ENCODE results near the gene ARMH1.
"Not testable (repeated sequence)": the region's sequence is repeated elsewhere in the genome, so short reads cannot be mapped to it uniquely, and the experiment has no call there.

Gene ARMH1

DNA sequence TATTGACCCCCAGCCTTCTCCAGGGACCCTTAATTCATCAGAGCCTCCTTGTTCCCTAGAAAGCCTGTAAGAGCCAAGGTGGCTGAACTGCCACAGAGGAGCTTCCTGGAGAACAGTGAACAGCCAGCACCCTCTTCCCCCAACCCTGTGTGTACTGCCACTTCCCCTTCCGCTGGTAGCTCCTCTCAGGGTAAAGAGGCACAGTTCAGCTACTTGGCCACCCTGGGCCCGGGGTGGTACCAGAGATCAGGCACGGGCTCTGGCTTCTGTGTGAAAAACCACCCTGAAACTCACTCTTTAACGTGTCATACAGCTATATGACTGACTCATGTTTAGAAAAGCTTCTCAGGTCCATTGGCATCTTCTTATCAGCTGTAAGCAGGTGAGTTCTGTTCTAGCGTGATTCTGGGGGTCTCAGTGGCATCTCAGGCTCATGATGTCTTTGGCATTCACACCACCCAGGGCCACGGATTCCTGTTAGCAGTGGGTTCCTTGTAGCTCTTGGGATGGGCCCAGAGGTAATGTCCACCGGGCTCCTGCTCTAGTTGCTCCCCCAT lies 22.4 kb downstream of the ARMH1 start:
- peak; percentile 37 for DNase-seq

DNA sequence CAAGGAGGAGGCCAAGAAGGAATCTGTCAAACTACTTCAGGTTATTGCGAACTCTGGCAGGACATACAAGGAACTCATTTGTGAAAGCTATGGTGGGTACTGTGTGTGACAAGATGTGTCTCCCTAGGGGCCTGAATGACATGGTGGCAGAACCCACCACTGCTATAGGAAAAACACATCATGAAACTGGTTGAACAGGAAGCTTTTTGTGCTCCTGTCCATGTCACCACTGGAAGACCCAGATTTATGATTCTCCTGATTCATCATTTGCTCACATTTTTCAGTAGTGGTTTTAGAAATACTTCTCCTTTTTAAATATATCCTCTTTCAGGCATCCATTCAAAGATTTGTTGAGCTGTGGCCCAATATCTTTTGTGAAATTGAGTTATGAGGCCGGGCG lies 23.6 kb downstream of the ARMH1 start:
- DNase-seq, result no peak

DNA sequence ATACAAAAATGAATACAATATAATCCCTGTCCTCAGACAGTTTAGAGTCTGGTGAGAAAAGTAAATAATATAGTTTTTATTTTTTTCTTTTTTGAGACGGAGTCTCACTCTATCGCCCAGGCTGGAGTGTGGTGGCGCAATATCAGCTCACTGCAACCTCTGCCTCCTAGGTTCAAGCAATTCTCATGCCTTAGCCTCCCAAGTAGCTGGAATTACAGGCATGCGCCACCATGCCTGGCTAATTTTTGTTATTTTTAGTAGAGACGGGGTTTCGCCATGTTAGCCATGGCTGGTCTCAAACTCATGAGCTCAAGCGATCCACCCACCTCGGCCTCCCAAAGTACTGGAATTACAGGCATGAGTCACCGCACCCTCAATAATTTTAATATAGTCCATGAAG lies 24.9 kb downstream of the ARMH1 start:
- not testable (repeated sequence) for DNase-seq

DNA sequence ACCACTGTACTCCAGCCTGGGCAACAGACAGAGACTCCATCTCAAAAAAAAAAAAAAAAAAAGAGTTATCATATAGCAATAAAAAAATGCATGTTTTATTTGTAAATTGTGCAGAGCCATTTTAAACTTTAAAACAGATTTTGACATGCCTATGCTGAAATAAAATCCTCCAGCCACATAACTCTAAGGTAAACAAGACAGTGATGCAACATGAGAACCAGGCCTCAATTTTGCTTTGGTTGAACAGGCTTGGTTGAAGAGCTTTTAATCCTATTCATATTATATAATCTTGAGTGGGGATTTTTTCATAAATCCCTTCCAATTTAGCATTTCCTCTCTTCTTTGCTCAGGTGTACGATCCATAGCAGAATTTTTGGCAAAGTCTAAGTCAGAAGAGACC lies 26.1 kb downstream of the ARMH1 start:
- DNase-seq, result no peak

DNA sequence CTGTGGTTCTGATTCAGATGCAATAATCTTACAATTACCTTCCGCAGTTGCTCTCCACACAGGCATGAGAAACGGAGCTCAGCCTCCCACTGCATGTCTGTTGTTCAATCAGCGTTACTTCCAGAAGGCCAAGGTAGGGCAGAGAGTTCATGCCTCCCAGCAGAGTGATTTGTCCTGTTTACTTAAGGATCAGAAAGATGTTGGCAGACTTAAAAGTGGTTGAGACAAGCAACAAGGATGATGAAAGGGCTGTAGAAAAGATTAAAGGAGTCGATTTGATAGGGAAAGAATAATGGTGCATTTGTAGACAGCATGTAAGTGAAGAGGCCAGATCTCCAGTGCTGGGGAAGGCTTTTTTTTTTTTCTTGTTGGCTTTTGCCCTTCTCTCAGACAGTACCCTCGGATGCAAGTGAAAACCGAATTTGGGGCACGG lies 26.6 kb downstream of the ARMH1 start:
- no peak for DNase-seq

DNA sequence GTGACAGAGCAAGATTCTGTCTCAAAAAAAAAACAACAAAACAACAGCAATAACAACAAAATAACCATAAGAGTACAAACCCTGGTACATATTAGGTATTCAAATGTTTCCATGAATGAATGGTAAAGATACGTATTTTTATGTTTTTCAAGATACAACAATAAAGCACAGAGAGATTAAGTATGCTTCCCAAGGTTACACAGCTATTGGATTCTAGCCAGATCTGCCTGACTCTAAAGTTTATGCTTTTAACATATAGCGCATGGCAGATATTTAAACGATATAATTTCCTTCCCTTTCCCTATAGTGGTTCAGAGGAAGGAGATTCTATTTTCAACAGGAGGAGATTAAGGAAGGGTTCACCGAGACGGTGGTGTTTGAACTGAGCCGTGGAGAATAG lies 31.0 kb downstream of the ARMH1 start:
- DNase-seq, result no peak

DNA sequence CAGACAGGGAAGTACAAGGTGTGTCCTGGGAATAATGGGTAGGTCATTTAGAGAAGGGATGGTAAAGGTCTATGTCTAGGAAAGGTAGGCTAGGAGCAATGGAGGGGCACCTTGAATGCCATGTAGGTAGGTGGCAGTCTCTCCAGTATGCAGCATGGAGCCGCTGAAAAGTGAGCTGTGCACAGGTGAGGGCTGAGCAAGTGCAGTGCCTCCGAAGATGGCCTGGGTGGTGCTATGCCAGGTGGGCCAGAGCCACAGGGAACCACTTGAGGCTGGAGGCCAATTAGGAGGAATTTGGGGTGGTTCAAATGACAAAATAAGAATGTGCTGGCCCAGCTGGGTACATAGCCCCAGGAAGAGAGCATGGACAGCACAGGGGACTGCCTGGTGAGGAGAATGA lies 31.4 kb downstream of the ARMH1 start:
- DNase-seq, result no peak

DNA sequence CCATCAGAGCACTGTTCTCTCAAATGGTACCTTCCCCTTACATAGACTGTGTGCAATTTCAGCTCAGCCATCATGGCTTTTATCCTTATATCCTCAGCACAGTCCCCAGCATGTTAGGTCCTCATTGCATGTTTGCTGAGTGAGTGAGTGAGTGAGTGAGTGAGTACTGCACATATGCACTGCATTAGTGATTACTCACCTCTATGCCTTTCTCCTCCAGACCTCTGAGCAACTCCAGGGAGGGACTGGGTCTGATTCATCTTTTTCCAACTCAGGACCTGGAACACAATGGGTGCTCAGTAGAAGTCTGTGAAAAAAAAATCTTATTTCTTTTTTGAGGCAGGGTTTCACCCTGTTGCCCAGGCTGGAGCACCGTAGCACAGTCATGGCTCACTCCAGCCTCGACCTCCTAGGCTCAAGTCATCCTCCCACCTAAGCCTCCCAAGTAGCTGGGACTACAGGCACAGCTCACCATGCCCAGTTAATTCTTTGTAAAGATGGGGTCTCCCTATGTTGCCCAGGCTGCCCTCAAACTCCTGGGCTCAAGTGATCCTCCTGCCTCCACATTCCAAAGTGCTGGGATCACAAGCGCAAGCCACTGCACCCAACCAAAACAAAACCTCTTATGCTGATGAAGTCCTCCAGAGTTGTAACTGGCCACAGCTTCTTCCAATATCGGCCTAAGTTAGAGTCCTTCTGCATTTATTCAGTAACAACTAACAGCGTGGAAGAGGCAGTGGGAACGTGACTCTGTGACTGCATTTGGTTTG lies 32.8 kb downstream of the ARMH1 start:
- no peak for DNase-seq

DNA sequence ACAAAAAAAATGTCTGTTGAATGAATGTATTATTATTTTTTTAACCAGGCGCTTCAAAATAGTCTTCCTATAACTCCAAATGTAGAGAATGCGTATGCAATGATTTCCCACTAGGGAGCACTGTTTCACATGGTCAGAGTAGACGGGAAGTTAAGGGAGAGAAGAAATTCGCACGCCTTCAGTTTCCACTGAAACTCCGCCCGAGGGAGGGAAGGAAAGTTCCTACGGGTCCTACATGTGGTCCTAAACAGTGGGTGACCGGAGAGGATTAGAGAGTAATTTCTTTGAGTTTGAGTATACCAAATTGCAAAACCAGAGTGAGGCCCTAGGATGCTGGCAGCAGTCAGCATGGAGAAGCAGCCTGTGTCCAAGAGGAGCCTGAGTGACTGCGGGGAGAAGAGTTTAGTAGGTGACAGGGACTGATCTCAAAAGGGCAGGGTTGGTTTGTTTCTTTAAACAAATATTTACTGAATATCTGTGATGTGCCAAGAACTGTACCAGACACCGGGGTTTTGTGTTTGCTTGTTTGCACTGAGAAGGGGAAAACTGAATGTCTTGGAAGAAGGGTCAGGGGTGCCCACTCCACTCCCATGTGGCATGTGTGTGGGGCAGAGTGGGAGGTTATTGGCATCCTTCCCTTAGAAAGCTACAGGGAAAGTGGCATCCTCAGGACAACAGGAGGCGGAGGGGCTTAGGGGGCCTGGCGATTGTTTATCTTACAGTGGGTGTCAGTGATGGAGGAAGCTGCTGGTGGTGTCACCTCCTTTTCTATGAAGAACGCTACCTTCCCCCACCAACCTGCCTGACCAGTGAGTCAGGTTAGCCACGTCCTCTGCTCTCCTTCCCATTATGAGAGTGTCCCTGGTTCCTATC lies 33.7 kb downstream of the ARMH1 start:
- DNase-seq, result no peak

DNA sequence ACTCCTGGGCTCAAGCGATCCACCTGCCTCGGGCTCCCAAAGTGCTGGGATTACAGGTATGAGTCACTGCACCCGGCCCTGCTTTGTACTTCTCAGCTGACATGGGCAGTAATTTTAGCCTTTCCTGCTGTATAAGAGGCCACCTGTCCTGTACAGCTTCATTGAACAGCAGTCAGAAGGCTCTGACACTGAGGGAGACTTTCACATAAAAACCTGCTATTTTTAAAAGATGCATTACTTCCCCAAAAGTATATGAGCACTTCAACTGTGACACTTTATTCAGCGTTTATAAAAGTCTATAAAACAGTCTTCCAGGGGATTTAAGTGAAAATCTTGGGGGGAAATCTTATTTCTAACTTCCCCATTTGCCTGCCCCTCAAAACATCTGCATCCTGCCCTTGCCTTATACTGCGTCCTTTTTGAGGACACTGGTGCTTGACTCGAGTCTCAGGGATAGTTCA lies 38.8 kb downstream of the ARMH1 start:
- DNase-seq, result no peak

DNA sequence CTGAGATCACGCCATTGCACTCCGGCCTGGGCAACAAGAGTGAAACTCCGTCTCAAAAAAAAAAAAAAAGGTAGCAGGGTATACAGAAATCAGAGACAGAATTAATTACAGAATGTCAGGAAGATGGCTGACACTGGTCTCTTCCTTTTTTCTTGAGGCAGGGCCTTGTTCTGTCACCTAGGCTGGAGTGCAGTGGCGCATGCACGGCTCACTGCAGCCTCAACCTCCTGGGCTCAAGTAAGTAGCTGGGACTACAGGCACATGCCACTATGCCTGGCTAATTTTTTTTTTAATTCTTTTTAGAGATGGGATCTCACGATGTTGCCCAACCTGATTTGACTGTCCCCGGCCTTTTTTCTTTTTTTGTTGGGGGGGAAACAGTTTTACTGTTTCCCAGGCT lies 40.0 kb downstream of the ARMH1 start:
- no peak for DNase-seq

DNA sequence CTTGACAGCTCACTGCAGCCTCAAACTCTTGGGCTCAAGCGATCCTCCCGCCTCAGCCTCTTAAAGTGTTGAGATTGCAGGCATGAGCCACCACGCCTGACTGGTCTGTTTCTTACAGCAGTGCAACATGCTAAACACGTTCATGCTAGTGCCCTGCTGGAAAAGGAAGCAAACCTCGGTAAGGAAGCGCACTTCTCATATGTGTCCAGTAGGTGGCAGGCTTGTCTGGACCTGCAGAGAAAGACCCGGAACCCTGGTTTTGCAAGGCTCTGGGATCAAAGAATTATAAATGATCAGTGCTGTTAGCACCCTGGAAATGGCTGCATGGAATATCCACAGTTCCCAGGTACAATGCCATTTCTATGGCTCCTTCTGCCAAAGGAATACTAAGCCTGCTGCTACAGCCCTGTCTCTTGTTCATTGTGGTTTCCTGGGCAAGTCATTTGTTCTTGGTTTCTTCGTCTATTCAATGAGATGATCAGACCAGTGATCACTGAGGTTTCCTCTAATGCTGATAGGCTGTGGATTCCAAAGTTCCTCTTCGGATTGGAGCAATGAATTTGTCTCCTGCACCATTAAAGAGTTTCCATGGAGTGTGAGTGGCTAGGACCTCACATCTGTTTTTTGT lies 40.5 kb downstream of the ARMH1 start:
- peak; percentile 62 for DNase-seq

DNA sequence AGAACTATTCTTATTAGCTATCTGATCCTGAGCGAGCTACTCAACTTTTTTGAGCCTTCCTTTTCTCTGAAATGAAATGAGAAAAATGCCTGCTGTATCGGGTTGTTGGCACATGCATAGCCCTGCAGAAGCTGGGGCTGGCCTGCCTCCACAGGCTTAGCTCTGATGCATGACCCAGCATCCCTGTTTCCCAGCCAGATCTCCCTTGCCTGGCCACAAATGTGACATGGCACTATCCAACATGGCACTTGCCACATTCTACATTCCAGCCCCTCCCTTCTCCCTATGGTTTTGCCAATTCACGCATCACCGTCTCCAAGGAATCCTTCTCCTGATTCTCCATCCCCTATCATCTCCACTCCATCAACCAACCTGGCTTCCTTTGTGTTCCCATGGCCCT lies 42.6 kb downstream of the ARMH1 start:
- no peak for DNase-seq

DNA sequence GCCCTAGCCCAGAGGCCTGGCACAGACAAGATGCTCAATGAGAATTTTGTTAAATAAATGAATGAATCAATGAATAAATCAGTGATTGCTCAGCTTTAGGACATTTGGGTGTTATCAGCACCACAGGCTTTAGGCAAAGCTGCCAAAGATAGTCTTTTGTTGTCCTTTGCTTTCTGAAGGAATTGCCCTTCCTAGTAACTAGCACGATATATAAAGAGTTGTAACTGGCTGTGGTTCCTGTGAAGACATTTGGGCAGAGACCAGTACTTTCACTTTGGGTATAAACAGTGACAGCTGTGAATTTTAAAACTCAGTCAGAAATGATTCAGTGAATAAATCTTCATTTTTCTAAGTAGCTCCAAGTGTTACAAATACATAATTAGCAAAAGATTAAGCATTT lies 43.1 kb downstream of the ARMH1 start:
- no peak for DNase-seq

DNA sequence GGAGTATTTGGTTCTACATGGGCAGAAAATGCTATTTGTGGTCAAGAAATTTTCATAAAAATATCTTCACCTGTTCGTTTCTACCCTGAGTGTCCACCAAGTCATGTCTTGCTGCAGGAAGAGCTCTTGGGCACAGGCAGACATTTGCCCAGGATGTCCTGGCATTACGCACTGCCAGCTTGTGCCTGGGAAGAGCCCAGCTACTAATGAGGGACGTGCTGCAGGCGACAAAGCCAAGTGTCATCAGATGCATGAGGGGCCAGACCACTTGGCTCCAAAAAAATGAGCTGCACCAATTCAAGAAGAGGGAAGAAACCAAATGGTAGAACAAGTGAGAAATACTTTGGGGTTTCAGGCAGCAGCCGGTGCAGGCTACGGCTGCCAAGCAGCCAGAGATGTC lies 43.6 kb downstream of the ARMH1 start:
- no peak for DNase-seq

DNA sequence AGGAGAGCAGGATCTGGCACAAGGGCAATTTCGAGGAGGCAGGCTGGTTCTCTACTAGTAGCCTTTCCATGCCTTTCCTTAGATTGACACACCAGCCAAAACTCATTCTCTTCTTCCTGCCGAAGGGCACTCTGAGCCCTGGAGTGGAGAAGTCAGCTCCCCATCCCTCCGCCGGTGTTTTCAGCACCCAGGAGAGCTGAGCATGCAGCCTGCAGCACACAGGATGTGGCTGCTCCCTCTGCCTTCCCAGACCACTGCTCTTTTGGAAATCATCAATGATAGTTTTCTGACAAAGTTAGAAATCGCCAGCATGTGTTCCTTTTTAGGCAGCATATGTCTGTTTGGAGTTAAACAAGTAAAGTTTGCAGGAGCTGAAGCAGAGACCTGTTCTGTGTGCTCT lies 44.8 kb downstream of the ARMH1 start:
- DNase-seq, result no peak

DNA sequence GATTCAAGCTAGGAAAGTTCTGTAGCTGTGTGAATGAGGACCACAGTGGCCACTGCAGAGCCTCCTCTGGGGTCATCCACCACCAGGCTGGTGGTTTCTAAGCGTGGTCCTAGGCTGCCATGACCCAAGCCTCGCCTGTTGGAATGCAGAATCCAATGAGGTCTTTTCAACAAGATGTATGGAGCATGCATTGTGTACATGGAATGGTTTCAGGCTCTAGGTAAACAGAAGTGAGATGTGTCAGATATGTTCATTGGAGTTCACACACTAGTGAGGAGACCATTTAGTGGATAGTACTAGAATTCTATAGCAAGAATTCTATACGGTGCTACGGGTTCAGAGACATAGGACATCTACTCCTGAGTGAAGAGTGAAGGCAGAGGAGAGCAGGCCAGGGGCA lies 45.8 kb downstream of the ARMH1 start:
- no peak for DNase-seq

DNA sequence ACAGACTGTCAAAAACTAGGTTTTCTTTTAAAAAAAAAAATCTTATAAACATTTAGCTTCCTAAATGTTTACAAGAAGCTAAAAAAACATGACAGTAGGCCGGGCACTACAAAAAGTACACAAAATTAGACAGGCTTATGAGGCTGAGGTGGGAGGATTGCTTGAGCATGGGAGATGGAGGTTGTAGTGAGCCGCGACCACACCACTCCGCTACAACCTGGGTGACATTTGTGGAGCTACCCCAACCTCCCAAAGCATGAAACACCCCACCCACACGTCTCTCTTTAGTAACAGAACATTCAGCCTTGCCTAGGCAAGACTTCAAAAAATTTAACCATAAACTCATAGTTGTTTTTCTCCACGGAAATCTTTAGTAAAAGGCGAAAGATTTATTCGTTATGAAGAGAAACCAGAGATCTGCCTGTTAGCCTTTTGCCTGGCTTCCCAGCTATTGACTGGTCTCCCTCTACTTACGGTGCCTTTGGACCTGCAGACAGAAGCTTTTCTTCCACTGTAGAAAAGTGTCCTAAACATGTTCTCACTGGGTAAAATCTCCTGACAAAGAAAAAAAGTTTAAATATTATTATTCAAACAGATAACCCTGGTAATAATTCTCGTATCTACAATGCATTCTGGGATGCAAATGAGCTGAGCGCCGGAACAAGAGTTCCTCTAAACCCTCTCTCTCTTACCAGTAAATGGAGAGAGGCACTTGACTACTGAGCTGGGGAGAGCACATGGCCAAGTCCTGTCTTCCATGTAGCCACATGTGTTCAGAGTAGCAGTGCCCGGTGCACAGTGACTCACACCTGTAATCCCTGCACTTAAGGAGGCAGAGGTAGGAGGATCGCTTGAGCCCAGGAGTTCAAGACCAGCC lies 47.2 kb downstream of the ARMH1 start:
- DNase-seq, result peak; percentile 58

DNA sequence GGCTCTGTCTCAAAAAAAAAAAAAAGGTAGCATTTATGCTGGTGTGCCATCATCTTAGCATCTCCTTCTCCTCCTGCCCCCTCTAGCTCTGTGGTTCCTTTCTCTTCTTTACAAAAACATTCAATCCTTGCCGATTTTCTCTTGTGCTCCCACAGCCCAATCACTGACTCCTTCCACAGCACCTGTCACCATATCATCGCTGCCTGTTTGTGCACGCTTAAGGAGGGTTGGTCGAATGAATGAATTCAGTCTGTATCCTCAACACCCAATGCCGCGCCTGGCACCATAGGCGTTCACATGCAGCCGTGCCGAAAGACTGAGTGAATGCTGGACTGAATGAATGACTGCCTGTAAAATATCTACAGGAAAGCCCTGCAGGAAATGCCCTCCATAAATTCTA lies 48.5 kb downstream of the ARMH1 start:
- no peak for DNase-seq

DNA sequence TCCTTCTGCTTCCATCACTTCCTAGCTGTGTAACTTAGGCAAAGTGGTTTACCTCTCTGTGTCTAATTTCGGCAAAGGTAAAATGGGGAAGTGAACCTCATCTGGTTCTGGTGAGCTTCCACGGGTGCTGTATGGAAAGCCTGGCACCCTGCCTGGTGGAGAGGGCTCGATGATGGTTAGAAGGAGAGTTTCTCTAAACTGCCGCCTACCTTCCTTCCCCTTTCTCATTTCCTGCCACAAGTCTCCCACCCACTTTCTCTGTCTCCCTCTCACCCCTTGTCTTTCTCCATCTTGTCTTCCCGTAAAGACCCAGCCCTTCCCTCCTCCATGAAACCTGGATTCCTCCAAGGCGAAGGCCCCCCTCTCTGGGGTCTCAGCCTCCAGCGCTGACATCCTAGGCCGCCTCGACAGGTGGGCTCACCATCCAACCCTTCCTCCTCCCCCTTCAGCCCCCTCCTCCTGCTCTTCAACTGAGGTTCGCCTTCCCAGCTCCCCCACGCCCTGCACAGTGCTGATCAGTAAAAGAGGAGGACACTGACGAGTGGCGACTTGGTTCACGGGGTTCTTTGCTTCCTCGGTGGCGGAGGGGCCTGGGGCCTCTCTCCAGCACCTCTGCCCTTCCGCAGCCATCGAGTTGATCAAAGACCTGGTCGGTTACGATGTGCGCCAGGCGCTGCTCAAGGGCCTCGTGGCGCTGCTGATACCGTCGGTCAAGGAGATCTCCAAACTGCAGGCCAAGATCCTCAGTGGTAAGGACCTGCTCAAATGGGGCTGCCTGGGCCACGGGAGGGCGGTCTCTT lies 49.2 kb downstream of the ARMH1 start:
- peak; percentile 40 for DNase-seq

DNA sequence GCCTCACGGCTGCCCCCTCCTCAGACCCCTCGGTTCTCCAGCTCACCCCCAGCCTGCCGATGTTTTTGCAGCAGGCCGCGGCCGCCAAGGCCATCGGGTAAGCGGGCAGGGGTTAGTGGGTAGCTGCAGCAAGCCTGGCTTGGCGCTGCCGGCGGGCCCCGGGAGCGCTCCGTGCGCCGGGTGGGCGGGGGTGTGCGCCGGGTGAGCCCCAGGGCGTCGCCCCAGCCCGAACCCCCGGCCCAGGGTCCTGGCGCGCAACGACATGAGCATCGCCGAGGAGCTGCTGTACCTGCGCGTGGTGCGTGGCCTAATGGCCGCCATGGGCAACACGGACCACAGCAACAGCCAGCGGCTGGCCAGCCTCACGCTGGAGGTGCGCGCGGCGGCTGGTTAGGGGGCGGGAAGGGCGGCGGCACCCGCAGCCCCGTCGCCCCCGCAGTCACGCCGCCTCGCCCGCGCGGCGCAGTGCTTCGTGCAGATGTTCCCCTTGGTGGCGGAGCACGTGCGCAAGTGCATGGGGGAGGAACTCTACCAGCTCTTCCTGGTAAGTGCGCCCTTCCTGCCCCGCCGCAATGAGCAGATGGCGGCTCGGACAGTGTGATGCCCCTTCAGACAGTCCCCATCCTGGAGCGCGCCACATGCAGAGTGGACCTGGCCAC lies 49.9 kb downstream of the ARMH1 start:
- peak; percentile 35 for DNase-seq

Data from activated CD8-positive, alpha-beta memory T cell treated with anti-CD3 and anti-CD28 coated beads, Interleukin-2, amount 50 U/mL, for 4 hours (primary cell).